Activated CD4-positive, alpha-beta T cell treated with anti-CD3 and anti-CD28 coated beads for 36 hours (primary cell): ENCODE measurements around the gene BCL7A. TPM values are rescaled to one million over a fixed set of nuclear protein-coding genes. Genes with fewer than 3 reads are reported as not detected.
"Not testable (repeated sequence)": the region's sequence is repeated elsewhere in the genome, so short reads cannot be mapped to it uniquely, and the experiment has no call there.

Experiments
- ATAC-seq: fragments of 200-7000 bp; cut with Tn5 transposase; one replicate; pipeline ENCODE4 v1.10.0; 2021; ENCODE audit warnings: mild to moderate bottlenecking, moderate library complexity
- CTCF ChIA-PET: fragments of 350-600 bp; sonication (Branson Sonifier 250); formaldehyde crosslinking; loops from one replicate; lab custom pipeline; 2021; ENCODE audit warnings: antibody characterized with exemption; lab: Charles Lee
- POLR2A ChIA-PET: fragments of 350-600 bp; sonication (Branson Sonifier 250); formaldehyde crosslinking; loops from one replicate; lab custom pipeline; 2021; ENCODE audit warnings: antibody characterized with exemption, inconsistent platforms; lab: Charles Lee
- DNase-seq: peaks from one replicate; pipeline ENCODE4 v3.0.0-alpha.2; 2020
- H3K27ac Mint-ChIP-seq: one replicate; pipeline ENCODE4 v1.8.0; 2021; ENCODE audit warnings: mixed read lengths
- H3K27me3 Mint-ChIP-seq: one replicate; pipeline ENCODE4 v1.8.0; 2021; ENCODE audit warnings: mixed read lengths
- H3K36me3 Mint-ChIP-seq: one replicate; pipeline ENCODE4 v1.8.0; 2021; ENCODE audit warnings: low read depth, mixed read lengths
- H3K4me1 Mint-ChIP-seq: one replicate; pipeline ENCODE4 v1.8.0; 2021; ENCODE audit warnings: mixed read lengths
- H3K4me3 Mint-ChIP-seq: one replicate; pipeline ENCODE4 v1.8.0; 2021; ENCODE audit warnings: mild to moderate bottlenecking, moderate library complexity, mixed read lengths
- H3K9me3 Mint-ChIP-seq: one replicate; pipeline ENCODE4 v1.8.0; 2021; ENCODE audit warnings: low read depth, mixed read lengths
- intact Hi-C, 2 experiments: fragments of 100-400 bp; cut with DNase I in 1 of 2; cut with micrococcal nuclease in 1 of 2; formaldehyde crosslinking; loops; one replicate each; pipeline versions ENCODE4 v1.14.2 to v1.15.1; 2022 to 2024; cut with DNase I, micrococcal nuclease
- total RNA-seq, 2 experiments: library from RNA; stranded (reverse); gene quantifications; one replicate each; pipeline ENCODE4 v1.2.3, GENCODE V29; 2021

The BCL7A gene
- total RNA-seq, 2 experiments from 2014 or later: 6.4 to 6.6 TPM

- POLR2A ChIA-PET: interaction anchor here (0.7 to 0.8 kb wide), 2 partner anchors 19 to 94 kb away, joined by 3 to 5 read pairs; no protein-coding TSS in a partner anchor
- Mint-ChIP-seq H3K27me3 (no peaks in the 10 kb centered on the region), H3K27ac (peak overlapping the region; percentile 53), H3K9me3 (no peaks in the 10 kb centered on the region), H3K4me1 (peaks cover 76% of the 10 kb centered on the region), H3K36me3 (peaks cover 7% of the 10 kb centered on the region), H3K4me3 (no peak overlapping the region)
- intact Hi-C loops: loop anchor here (10.0 kb wide), 2 partner anchors 185 to 625 kb away; partner anchors contain the start of gene CFAP251 (in 1 of the 2)
- DNase-seq (no peak), ATAC-seq (peak; percentile 37)
- CTCF ChIA-PET: interaction anchor here (1.2 to 1.8 kb wide), 4 partner anchors 11 to 45 kb away, joined by 4 to 6 read pairs (median 5); no protein-coding TSS in a partner anchor
Observed at GRCh38 chr12:122099856-122100255, 78.2 kb downstream of the BCL7A start.

GRCh38 chr12:122100568-122100967, 78.9 kb downstream of the BCL7A start:
- no peak for ATAC-seq
- H3K36me3 Mint-ChIP-seq: peaks cover 8% of the 10 kb centered on the region
- no peak overlapping the region for H3K4me3 Mint-ChIP-seq
- peaks cover 84% of the 10 kb centered on the region for H3K4me1 Mint-ChIP-seq
- CTCF ChIA-PET: interaction anchor here (1.2 to 1.8 kb wide), 4 partner anchors 12 to 45 kb away, joined by 4 to 6 read pairs (median 5); no protein-coding TSS in a partner anchor
- peak overlapping the region; percentile 62 for H3K27ac Mint-ChIP-seq
- H3K9me3 Mint-ChIP-seq: no peaks in the 10 kb centered on the region
- POLR2A ChIA-PET: interaction anchor here (0.5 to 0.8 kb wide), 3 partner anchors 11 to 93 kb away, joined by 3 to 6 read pairs (median 5); no protein-coding TSS in a partner anchor
- no peaks in the 10 kb centered on the region for H3K27me3 Mint-ChIP-seq
- intact Hi-C loops: loop anchor here in 1 of 2 experiments (10.0 kb wide), 1 partner anchor 186 kb away; the partner anchor contains the start of gene CFAP251
- no peak for DNase-seq

GRCh38 chr12:122102331-122102730, 80.6 kb downstream of the BCL7A start:
- Mint-ChIP-seq H3K36me3 (peaks cover 8% of the 10 kb centered on the region), H3K27ac (no peak overlapping the region), H3K4me3 (no peak overlapping the region), H3K27me3 (no peaks in the 10 kb centered on the region), H3K4me1 (peaks cover 88% of the 10 kb centered on the region), H3K9me3 (no peaks in the 10 kb centered on the region)
- no peak for DNase-seq
- ChIA-PET POLR2A (no interaction called here), CTCF (interaction anchor here (1.1 to 1.2 kb wide), 4 partner anchors 20 to 48 kb away, joined by 3 to 5 read pairs (median 3); no protein-coding TSS in a partner anchor)
- intact Hi-C loops: loop anchor here in 1 of 2 experiments (10.0 kb wide), 1 partner anchor 188 kb away; the partner anchor contains the start of gene CFAP251
- no peak for ATAC-seq

GRCh38 chr12:122104844-122105243, 83.2 kb downstream of the BCL7A start:
- intact Hi-C loops: loop anchor here (2.0 to 10.0 kb wide), 3 partner anchors 24 to 190 kb away; partner anchors contain the start of gene CFAP251 (in 2 of the 2)
- Mint-ChIP-seq H3K36me3 (peaks cover 17% of the 10 kb centered on the region), H3K27ac (peak overlapping the region; percentile 58), H3K4me1 (peaks cover 89% of the 10 kb centered on the region), H3K9me3 (no peaks in the 10 kb centered on the region), H3K4me3 (peak overlapping the region; percentile 42), H3K27me3 (no peaks in the 10 kb centered on the region)
- CTCF ChIA-PET: interaction anchor here (1.2 to 3.5 kb wide), 3 partner anchors 8 to 42 kb away, joined by 4 to 22 read pairs (median 5); no protein-coding TSS in a partner anchor
- ATAC-seq: peak; percentile 38
- POLR2A ChIA-PET: interaction anchor here (0.7 to 1.0 kb wide), 3 partner anchors 22 to 91 kb away, joined by 4 to 5 read pairs (median 4); no protein-coding TSS in a partner anchor
- DNase-seq: peak; percentile 61

- intact Hi-C loops: loop anchor here (2.0 to 10.0 kb wide), 3 partner anchors 25 to 191 kb away; partner anchors contain the start of gene CFAP251 (in 2 of the 2)
- ChIA-PET CTCF (interaction anchor here (0.8 to 3.5 kb wide), 5 partner anchors 9 to 42 kb away, joined by 3 to 22 read pairs (median 4); no protein-coding TSS in a partner anchor), POLR2A (interaction anchor here (0.6 to 1.0 kb wide), 4 partner anchors 22 to 576 kb away, joined by 3 to 5 read pairs (median 4); partner anchors contain the start of gene ZCCHC8)
- H3K36me3 Mint-ChIP-seq: peaks cover 17% of the 10 kb centered on the region
- not testable (repeated sequence) for DNase-seq, ATAC-seq, H3K27me3 Mint-ChIP-seq, H3K9me3 Mint-ChIP-seq
- H3K4me3 Mint-ChIP-seq: peak overlapping the region; percentile 15
- peaks cover 86% of the 10 kb centered on the region for H3K4me1 Mint-ChIP-seq
- H3K27ac Mint-ChIP-seq: peak overlapping the region; percentile 21
Observed at GRCh38 chr12:122105496-122105895, 83.8 kb downstream of the BCL7A start.

- Mint-ChIP-seq H3K36me3 (peaks cover 17% of the 10 kb centered on the region), H3K9me3 (no peaks in the 10 kb centered on the region), H3K27ac (no peak overlapping the region), H3K4me1 (peaks cover 81% of the 10 kb centered on the region), H3K27me3 (no peaks in the 10 kb centered on the region), H3K4me3 (no peak overlapping the region)
- no peak for ATAC-seq
- ChIA-PET POLR2A (interaction anchor here (0.6 to 1.5 kb wide), 4 partner anchors 15 to 29 kb away, joined by 3 to 4 read pairs (median 4); no protein-coding TSS in a partner anchor), CTCF (interaction anchor here (0.7 to 3.5 kb wide), 7 partner anchors 10 to 156 kb away, joined by 3 to 22 read pairs (median 3); no protein-coding TSS in a partner anchor)
- DNase-seq: no peak
- intact Hi-C loops: loop anchor here (1.0 to 10.0 kb wide), 3 partner anchors 11 to 192 kb away; partner anchors contain the start of gene CFAP251 (in 2 of the 2)
Observed at GRCh38 chr12:122106843-122107242, 85.2 kb downstream of the BCL7A start.

GRCh38 chr12:122107261-122107660, 85.6 kb downstream of the BCL7A start:
- Mint-ChIP-seq H3K9me3 (no peaks in the 10 kb centered on the region), H3K27ac (peak overlapping the region; percentile 63), H3K27me3 (no peaks in the 10 kb centered on the region), H3K4me1 (peaks cover 82% of the 10 kb centered on the region), H3K4me3 (no peak overlapping the region), H3K36me3 (peaks cover 17% of the 10 kb centered on the region)
- ChIA-PET CTCF (interaction anchor here (0.8 to 3.5 kb wide), 6 partner anchors 10 to 53 kb away, joined by 3 to 22 read pairs (median 3); no protein-coding TSS in a partner anchor), POLR2A (interaction anchor here (0.8 to 1.7 kb wide), 4 partner anchors 19 to 115 kb away, joined by 3 to 4 read pairs (median 4); no protein-coding TSS in a partner anchor)
- intact Hi-C loops: loop anchor here (5.0 to 10.0 kb wide), 2 partner anchors 190 to 192 kb away; partner anchors contain the start of gene CFAP251 (in 2 of the 2)
- no peak for ATAC-seq
- DNase-seq: no peak

GRCh38 chr12:122111089-122111641, 89.5 kb downstream of the BCL7A start:
- H3K27me3 Mint-ChIP-seq: no peaks in the 10 kb centered on the region
- CTCF ChIA-PET: interaction anchor here (0.8 to 2.1 kb wide), 4 partner anchors 9 to 30 kb away, joined by 4 to 14 read pairs (median 6); no protein-coding TSS in a partner anchor

More at GRCh38 chr12:122111089-122111641, 89.5 kb downstream of the BCL7A start:
- intact Hi-C loops: no loop called here
- ATAC-seq (no peak), DNase-seq (no peak)
- H3K36me3 Mint-ChIP-seq: peaks cover 14% of the 10 kb centered on the region
- POLR2A ChIA-PET: interaction anchor here (1.0 to 1.2 kb wide), 2 partner anchors 29 to 33 kb away, joined by 3 to 4 read pairs; partner anchors contain the start of gene MLXIP
- no peaks in the 10 kb centered on the region for H3K9me3 Mint-ChIP-seq
- no peak overlapping the region for H3K4me3 Mint-ChIP-seq
- H3K4me1 Mint-ChIP-seq: peaks cover 58% of the 10 kb centered on the region
- H3K27ac Mint-ChIP-seq: peak overlapping the region; percentile 10

Other genes starting within 250 kb of the BCL7A start
- gene RHOF, start 228.2 kb upstream of the BCL7A start, total RNA-seq: 100 to 1,000 TPM in 1 of 2 experiments, 10 to 100 TPM in 1; 100.0 to 105 TPM
- 10 to 100 TPM; 13.7 to 14.0 TPM for gene SETD1B, start 217.9 kb upstream of the BCL7A start, total RNA-seq
- not detected for gene HPD, start 163.0 kb upstream of the BCL7A start, total RNA-seq
- 10 to 100 TPM; 50.4 to 56.2 TPM for gene PSMD9, start 133.1 kb upstream of the BCL7A start, total RNA-seq
- under 1 TPM; 0.59 to 0.65 TPM for gene CFAP251, start 103.3 kb upstream of the BCL7A start, total RNA-seq
- gene MLXIP, start 56.9 kb downstream of the BCL7A start, total RNA-seq: 10 to 100 TPM; 17.7 to 26.4 TPM
- gene IL31, start 152.3 kb downstream of the BCL7A start, total RNA-seq: 1 to 10 TPM; 2.1 to 4.0 TPM
- under 1 TPM in 1 of 2 experiments, not detected in 1; 0.37 TPM for gene LRRC43, start 161.2 kb downstream of the BCL7A start, total RNA-seq
- gene B3GNT4, start 181.8 kb downstream of the BCL7A start, total RNA-seq: 1 to 10 TPM; 2.0 to 2.6 TPM
- 10 to 100 TPM; 46.3 to 47.0 TPM for gene DIABLO, start 204.2 kb downstream of the BCL7A start, total RNA-seq
- 10 to 100 TPM; 24.8 to 26.4 TPM for gene VPS33A, start 244.6 kb downstream of the BCL7A start, total RNA-seq